AG08395 (cell line): Measurements from ENCODE around the gene UNC13C.

Source experiments
- DNase-seq: peaks from one replicate; pipeline ENCODE4 v3.0.0; 2012; ENCODE audit warnings: mixed read lengths, low spot score

UNC13C gene

DNA sequence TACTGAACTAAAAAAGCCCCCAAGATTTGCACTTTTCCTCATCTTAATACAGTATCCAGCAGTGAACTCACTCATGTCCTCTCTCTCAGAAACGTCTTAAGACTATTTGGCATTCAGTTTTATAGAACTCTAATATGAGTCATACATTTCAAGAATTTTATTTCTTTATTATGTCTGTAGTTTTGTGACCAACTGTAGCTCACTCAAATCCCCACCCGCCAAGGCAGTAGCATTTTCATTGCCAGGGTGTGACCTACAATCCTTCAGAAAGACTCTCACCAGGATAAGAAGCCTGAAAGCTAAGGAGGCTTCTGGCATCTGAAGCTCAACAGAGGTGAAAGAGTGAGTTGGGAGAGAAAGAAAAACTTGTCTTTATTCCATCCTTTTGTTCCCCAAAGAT lies 681.4 kb downstream of the UNC13C start:
- no peak for DNase-seq

DNA sequence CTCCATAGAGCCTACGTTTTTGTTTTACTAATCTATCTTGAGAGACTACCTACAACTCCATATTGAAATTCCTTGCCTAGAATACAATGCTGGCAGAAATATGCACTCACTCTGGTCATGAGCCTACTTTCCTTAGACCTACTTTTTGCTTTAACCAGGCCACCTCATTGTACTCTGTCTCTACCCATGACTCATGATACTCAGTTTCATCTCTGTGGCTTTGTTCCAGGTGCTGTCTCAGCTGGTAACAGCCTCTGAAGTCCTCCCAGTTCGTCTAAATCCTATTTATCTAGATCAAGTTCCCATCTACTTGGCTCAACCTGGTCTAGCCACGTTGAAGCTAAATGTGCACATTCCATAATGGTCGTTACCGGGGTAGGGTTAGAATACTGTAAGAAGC lies 682.1 kb downstream of the UNC13C start:
- no peak for DNase-seq

DNA sequence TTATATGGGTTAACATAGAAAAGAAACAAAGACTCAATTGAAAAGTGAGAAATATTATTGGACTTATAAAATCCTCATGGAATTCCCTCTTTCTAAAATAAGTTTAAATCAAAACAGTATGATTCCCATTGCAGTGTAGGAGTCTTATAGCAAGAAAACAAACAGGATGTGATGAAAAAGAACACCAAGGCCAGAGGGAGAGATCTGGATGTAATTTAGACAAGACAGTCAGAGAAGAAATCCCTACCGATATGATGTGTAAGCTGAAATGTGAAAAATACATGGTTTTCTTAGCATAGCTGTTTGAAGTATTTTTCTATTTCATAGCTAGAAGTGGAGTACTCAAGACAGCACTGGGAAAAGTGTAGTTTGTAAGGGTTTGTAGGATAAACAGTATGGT lies 697.0 kb downstream of the UNC13C start:
- no peak for DNase-seq

DNA sequence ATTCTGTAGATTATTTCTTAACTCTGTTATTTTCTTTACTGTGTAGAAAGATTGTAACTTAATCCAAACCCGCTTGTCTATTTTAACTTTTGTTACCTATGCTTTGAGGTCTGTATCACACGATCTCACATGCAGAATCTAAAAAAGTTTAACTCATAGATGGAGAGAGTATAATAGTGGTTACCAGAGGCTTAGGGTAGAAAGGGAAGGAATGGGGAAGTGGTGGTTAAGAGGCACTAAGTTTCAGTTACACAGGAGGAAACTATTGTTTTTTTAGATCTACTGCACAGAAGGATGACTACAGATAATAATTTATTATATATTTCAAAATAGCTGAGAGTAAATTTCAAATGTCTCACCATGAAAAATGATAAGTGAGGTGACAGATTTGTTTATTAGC lies 703.3 kb downstream of the UNC13C start:
- no peak for DNase-seq
